Measurements from ENCODE around the gene ATP2B2. TPM values are rescaled to one million over a fixed set of nuclear protein-coding genes. Genes with fewer than 3 reads are reported as not detected.

ATP2B2 gene
- total RNA-seq, 4 donors from 2014 or later = 0.09 to 0.12 TPM; not detected in 2

- DNase-seq (ENCODE audit: low spot score) (no peak), ATAC-seq (ENCODE audit: low FRiP score) (no peak)
- TF ChIP-seq CTCF (IDR thresholded peaks at IDR 0.05) = no peak
These were observed 107.5 kb downstream of the ATP2B2 start for GRCh38 chr3:10397879-10398278.

- no peak for DNase-seq (ENCODE audit: low spot score)
- TF ChIP-seq CTCF (IDR thresholded peaks at IDR 0.05) = no peak
- ATAC-seq (ENCODE audit: low FRiP score) = no peak
These were observed 108.5 kb downstream of the ATP2B2 start for GRCh38 chr3:10396931-10397330.

- TF ChIP-seq CTCF (IDR thresholded peaks at IDR 0.05) = no peak
- ATAC-seq (ENCODE audit: low FRiP score) (no peak), DNase-seq (ENCODE audit: low spot score) (no peak)
These were observed 109.3 kb downstream of the ATP2B2 start for GRCh38 chr3:10396083-10396482.

GRCh38 chr3:10395671-10396070 lies 109.7 kb downstream of the ATP2B2 start:
- ATAC-seq (ENCODE audit: low FRiP score) = no peak
- TF ChIP-seq CTCF (IDR thresholded peaks at IDR 0.05) = no peak
- no peak for DNase-seq (ENCODE audit: low spot score)

GRCh38 chr3:10395196-10395595 lies 110.2 kb downstream of the ATP2B2 start:
- ATAC-seq (ENCODE audit: low FRiP score) (no peak), DNase-seq (ENCODE audit: low spot score) (no peak)
- TF ChIP-seq CTCF (IDR thresholded peaks at IDR 0.05) = no peak

GRCh38 chr3:10394491-10395025 lies 110.8 kb downstream of the ATP2B2 start:
- no peak for ATAC-seq (ENCODE audit: low FRiP score)
- TF ChIP-seq CTCF (IDR thresholded peaks at IDR 0.05) = no peak
- DNase-seq (ENCODE audit: low spot score) = no peak

- DNase-seq (ENCODE audit: low spot score) (no peak), ATAC-seq (ENCODE audit: low FRiP score) (no peak)
- TF ChIP-seq CTCF (IDR thresholded peaks at IDR 0.05) = no peak
These were observed 111.9 kb downstream of the ATP2B2 start for GRCh38 chr3:10393514-10393913.
